ENCODE data around the gene PRKG1.
A peak's percentile ranks its signal among the peaks of the same experiment; 100 is the strongest.

The PRKG1 gene

GRCh38 chr10:51888263-51888662 is 814.0 kb downstream of the PRKG1 start:
- DNase-seq (ENCODE audit: low spot score) = no peak

GRCh38 chr10:51892313-51892712 is 818.0 kb downstream of the PRKG1 start:
- no peak for DNase-seq (ENCODE audit: low spot score)

GRCh38 chr10:51892965-51893658 is 818.8 kb downstream of the PRKG1 start:
- peak; percentile 7 for DNase-seq (ENCODE audit: low spot score)

- DNase-seq (ENCODE audit: low spot score) = no peak
Measured at GRCh38 chr10:51894771-51895578, 820.7 kb downstream of the PRKG1 start.

- no peak for DNase-seq (ENCODE audit: low spot score)
Measured at GRCh38 chr10:51896849-51897248, 822.6 kb downstream of the PRKG1 start.

GRCh38 chr10:51897560-51897959 is 823.3 kb downstream of the PRKG1 start:
- no peak for DNase-seq (ENCODE audit: low spot score)

GRCh38 chr10:51900180-51900579 is 825.9 kb downstream of the PRKG1 start:
- DNase-seq (ENCODE audit: low spot score) = no peak

- DNase-seq (ENCODE audit: low spot score) = no peak
Measured at GRCh38 chr10:51903675-51904074, 829.4 kb downstream of the PRKG1 start.

- no peak for DNase-seq (ENCODE audit: low spot score)
Measured at GRCh38 chr10:51905032-51905431, 830.7 kb downstream of the PRKG1 start.

- DNase-seq (ENCODE audit: low spot score) = no peak
Measured at GRCh38 chr10:51907361-51907760, 833.1 kb downstream of the PRKG1 start.

- no peak for DNase-seq (ENCODE audit: low spot score)
Measured at GRCh38 chr10:51910189-51910588, 835.9 kb downstream of the PRKG1 start.

- DNase-seq (ENCODE audit: low spot score) = no peak
Measured at GRCh38 chr10:51910596-51910995, 836.3 kb downstream of the PRKG1 start.

GRCh38 chr10:51911723-51912122 is 837.4 kb downstream of the PRKG1 start:
- no peak for DNase-seq (ENCODE audit: low spot score)

- DNase-seq (ENCODE audit: low spot score) = no peak
Measured at GRCh38 chr10:51915031-51915542, 840.8 kb downstream of the PRKG1 start.

- DNase-seq (ENCODE audit: low spot score) = no peak
Measured at GRCh38 chr10:51918440-51918839, 844.2 kb downstream of the PRKG1 start.

- DNase-seq (ENCODE audit: low spot score) = no peak
Measured at GRCh38 chr10:51918884-51919325, 844.6 kb downstream of the PRKG1 start.

GRCh38 chr10:51920672-51921071 is 846.4 kb downstream of the PRKG1 start:
- DNase-seq (ENCODE audit: low spot score) = no peak

- DNase-seq (ENCODE audit: low spot score) = no peak
Measured at GRCh38 chr10:51924359-51924758, 850.1 kb downstream of the PRKG1 start.

- DNase-seq (ENCODE audit: low spot score) = no peak
Measured at GRCh38 chr10:51926337-51926736, 852.0 kb downstream of the PRKG1 start.

GRCh38 chr10:51928162-51928561 is 853.9 kb downstream of the PRKG1 start:
- DNase-seq (ENCODE audit: low spot score) = no peak

GRCh38 chr10:51932530-51932929 is 858.2 kb downstream of the PRKG1 start:
- DNase-seq (ENCODE audit: low spot score) = no peak

GRCh38 chr10:51934373-51934772 is 860.1 kb downstream of the PRKG1 start:
- no peak for DNase-seq (ENCODE audit: low spot score)

GRCh38 chr10:51935341-51935740 is 861.1 kb downstream of the PRKG1 start:
- DNase-seq (ENCODE audit: low spot score) = no peak
